ENCODE data around the gene GSTT4. TPM values are rescaled to one million over a fixed set of nuclear protein-coding genes. Genes with fewer than 3 reads are reported as not detected.
"Not testable (repeated sequence)": the region's sequence is repeated elsewhere in the genome, so short reads cannot be mapped to it uniquely, and the experiment has no call there.

Gene GSTT4
- total RNA-seq, 1 donor from 2014 or later = not detected

GRCh38 chr22:24002851-24003250, 2.4 kb downstream of the GSTT4 start:
- Histone ChIP-seq H2AFZ (replicated peaks) (no peak overlapping the region), H3K27ac (no peak overlapping the region), H3K4me1 (peaks cover 6% of the 10 kb centered on the region), H3K36me3 (no peaks in the 10 kb centered on the region), H3K27me3 (no peaks in the 10 kb centered on the region), H4K20me1 (ENCODE audit: low read depth) (no peaks in the 10 kb centered on the region), H3K4me2 (no peak overlapping the region), H3K79me2 (ENCODE audit: low read depth) (no peaks in the 10 kb centered on the region), H3F3A (ENCODE audit: low read depth) (no peaks in the 10 kb centered on the region), H3K9me3 (ENCODE audit: low read depth) (no peaks in the 10 kb centered on the region), H3K4me3 (no peak overlapping the region), H3K9ac (no peak overlapping the region)
- Mint-ChIP-seq H3K36me3 (no peaks in the 10 kb centered on the region), H3K4me3 (no peak overlapping the region), H3K27me3 (ENCODE audit: insufficient read depth, low read depth) (peaks cover 2% of the 10 kb centered on the region), H3K9me3 (no peaks in the 10 kb centered on the region), H3K27ac (peak overlapping the region; percentile 63), H3K4me1 (peaks cover 8% of the 10 kb centered on the region)
- DNase-seq (ENCODE audit: low spot score) = no peak
- TF ChIP-seq EZH2 (IDR thresholded peaks at IDR 0.05) (no peak), CTCF (IDR thresholded peaks at IDR 0.05) (no peak), EZH2phosphoT487 (IDR thresholded peaks at IDR 0.05) (no peak)

GRCh38 chr22:24002272-24002671, 3.0 kb downstream of the GSTT4 start:
- H2AFZ ChIP-seq (replicated peaks) = no peak overlapping the region
- no peaks in the 10 kb centered on the region for H3K27me3 ChIP-seq
- peak overlapping the region; percentile 51 for H3K27ac Mint-ChIP-seq
- peaks cover 6% of the 10 kb centered on the region for H3K4me1 ChIP-seq
- no peaks in the 10 kb centered on the region for H3K36me3 Mint-ChIP-seq
- H3K9ac ChIP-seq = no peak overlapping the region
- no peak for DNase-seq (ENCODE audit: low spot score)
- no peaks in the 10 kb centered on the region for H3K79me2 ChIP-seq (ENCODE audit: low read depth)
- H4K20me1 ChIP-seq (ENCODE audit: low read depth) = no peaks in the 10 kb centered on the region
- H3F3A ChIP-seq (ENCODE audit: low read depth) = no peaks in the 10 kb centered on the region
- H3K4me1 Mint-ChIP-seq = peaks cover 8% of the 10 kb centered on the region
- H3K27me3 Mint-ChIP-seq (ENCODE audit: insufficient read depth, low read depth) = peaks cover 2% of the 10 kb centered on the region
- no peak overlapping the region for H3K4me3 Mint-ChIP-seq
- no peak overlapping the region for H3K4me2 ChIP-seq
- H3K9me3 ChIP-seq (ENCODE audit: low read depth) = no peaks in the 10 kb centered on the region
- H3K9me3 Mint-ChIP-seq = no peaks in the 10 kb centered on the region
- no peak overlapping the region for H3K27ac ChIP-seq
- no peak for TF ChIP-seq CTCF (IDR thresholded peaks at IDR 0.05)
- H3K36me3 ChIP-seq = no peaks in the 10 kb centered on the region
- no peak overlapping the region for H3K4me3 ChIP-seq

- peak; percentile 11 for TF ChIP-seq CTCF (IDR thresholded peaks at IDR 0.05)
- no peak for TF ChIP-seq EZH2phosphoT487 (IDR thresholded peaks at IDR 0.05)
- Histone ChIP-seq H3K4me3 (no peak overlapping the region), H3K9ac (no peak overlapping the region), H3F3A (ENCODE audit: low read depth) (no peaks in the 10 kb centered on the region), H3K9me3 (ENCODE audit: low read depth) (no peaks in the 10 kb centered on the region), H3K27ac (no peak overlapping the region), H2AFZ (replicated peaks) (peak overlapping the region; percentile 75), H3K4me2 (no peak overlapping the region), H3K4me1 (peaks cover 6% of the 10 kb centered on the region), H4K20me1 (ENCODE audit: low read depth) (no peaks in the 10 kb centered on the region), H3K27me3 (no peaks in the 10 kb centered on the region), H3K79me2 (ENCODE audit: low read depth) (no peaks in the 10 kb centered on the region), H3K36me3 (no peaks in the 10 kb centered on the region)
- Mint-ChIP-seq H3K4me1 (peaks cover 8% of the 10 kb centered on the region), H3K27me3 (ENCODE audit: insufficient read depth, low read depth) (peaks cover 2% of the 10 kb centered on the region), H3K36me3 (no peaks in the 10 kb centered on the region), H3K4me3 (peak overlapping the region; percentile 23), H3K27ac (peak overlapping the region; percentile 59), H3K9me3 (no peaks in the 10 kb centered on the region)
- DNase-seq (ENCODE audit: low spot score) = peak; percentile 53
Measured at GRCh38 chr22:24001314-24001713, 3.9 kb downstream of the GSTT4 start.

- not testable (repeated sequence) for H3K4me1 Mint-ChIP-seq
Measured at GRCh38 chr22:23999779-24000178, 5.5 kb downstream of the GSTT4 start.

More at GRCh38 chr22:23999779-24000178, 5.5 kb downstream of the GSTT4 start:
- not testable (repeated sequence) for H3K27ac ChIP-seq; DNase-seq (ENCODE audit: low spot score); H3K9me3 Mint-ChIP-seq; H3K9ac ChIP-seq; H4K20me1 ChIP-seq (ENCODE audit: low read depth); H3K79me2 ChIP-seq (ENCODE audit: low read depth); H3K27me3 Mint-ChIP-seq (ENCODE audit: insufficient read depth, low read depth); H3K9me3 ChIP-seq (ENCODE audit: low read depth); H3K4me1 ChIP-seq; H3K36me3 Mint-ChIP-seq; H3K4me2 ChIP-seq; H3K27me3 ChIP-seq; H3K36me3 ChIP-seq; H3F3A ChIP-seq (ENCODE audit: low read depth); H2AFZ ChIP-seq (replicated peaks); H3K4me3 ChIP-seq; H3K4me3 Mint-ChIP-seq
- peak overlapping the region; percentile 8 for H3K27ac Mint-ChIP-seq
